ENCODE results near the gene RAI1.
A peak's percentile ranks its signal among the peaks of the same experiment; 100 is the strongest.
"Not testable (repeated sequence)": the region's sequence is repeated elsewhere in the genome, so short reads cannot be mapped to it uniquely, and the experiment has no call there.

The RAI1 gene

DNA sequence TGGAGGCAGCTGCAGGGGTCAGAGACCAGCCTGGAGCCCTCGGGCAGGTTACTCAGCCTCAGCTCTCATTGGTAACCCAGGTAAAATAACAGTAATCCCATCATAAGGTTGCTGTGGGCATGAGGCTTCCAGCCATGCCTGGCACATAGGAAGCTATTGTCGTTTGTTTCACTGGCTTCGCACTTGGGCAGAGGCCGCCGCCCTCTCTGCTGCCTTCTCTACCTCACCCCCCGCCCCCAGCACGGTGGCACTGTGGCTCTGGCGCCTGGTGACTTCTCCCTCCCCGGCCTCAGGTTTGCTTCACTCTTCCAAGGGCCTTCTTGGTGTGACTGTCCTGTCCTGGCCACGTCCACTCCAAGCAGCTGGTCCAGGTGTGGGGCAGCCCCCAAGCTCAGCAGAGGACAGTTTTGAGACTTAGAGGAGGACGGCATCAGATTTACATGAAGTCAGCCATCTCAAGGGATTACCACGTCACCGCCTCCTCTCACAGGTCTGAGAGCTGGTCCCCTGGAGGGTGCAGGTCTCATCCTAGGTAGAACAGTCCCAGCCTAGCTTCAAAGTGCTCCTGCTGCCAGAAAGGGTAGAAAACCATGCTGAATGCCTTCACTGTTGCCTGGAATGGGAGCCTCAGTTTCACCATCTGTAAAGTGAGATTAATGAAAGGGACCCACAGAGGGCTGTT lies 120.7 kb downstream of the RAI1 start:
- DNase-seq (ENCODE audit: low read depth), result no peak
- Histone ChIP-seq H3K4me3 (ENCODE audit: low read length) (no peak overlapping the region), H3K36me3 (ENCODE audit: control insufficient read depth, insufficient read depth, low read length, severe bottlenecking) (peaks cover 20% of the 10 kb centered on the region), H3K4me1 (ENCODE audit: control insufficient read depth, insufficient read depth, low read length) (no peaks in the 10 kb centered on the region), H3K9me3 (ENCODE audit: control insufficient read depth, low read length) (no peaks in the 10 kb centered on the region), H3K27me3 (replicated peaks; ENCODE audit: control insufficient read depth, insufficient read depth, low read length) (no peaks in the 10 kb centered on the region), H3K9ac (ENCODE audit: low read length) (no peak overlapping the region)

DNA sequence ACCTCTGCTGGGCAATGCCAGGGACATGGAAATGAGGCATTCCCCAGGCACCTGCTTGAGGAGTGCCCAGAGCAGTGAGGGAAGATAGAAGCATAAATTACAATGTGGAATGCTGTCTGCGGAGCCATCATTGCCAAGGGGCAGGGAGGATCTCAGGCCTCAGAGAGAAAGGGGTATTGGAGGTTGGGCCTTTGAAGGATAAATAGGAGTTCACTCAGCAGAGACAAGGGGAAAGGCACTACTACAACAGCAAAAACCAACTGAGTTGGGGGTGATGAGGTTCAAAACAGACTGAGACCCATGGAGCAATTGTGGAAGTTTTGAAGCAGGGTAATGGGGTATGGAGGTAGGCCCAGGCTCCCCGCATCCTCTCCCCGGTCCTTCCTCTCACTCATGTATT lies 122.7 kb downstream of the RAI1 start:
- Histone ChIP-seq H3K4me1 (ENCODE audit: control insufficient read depth, insufficient read depth, low read length) (no peaks in the 10 kb centered on the region), H3K4me3 (ENCODE audit: low read length) (no peak overlapping the region), H3K27me3 (replicated peaks; ENCODE audit: control insufficient read depth, insufficient read depth, low read length) (no peaks in the 10 kb centered on the region), H3K9me3 (ENCODE audit: control insufficient read depth, low read length) (no peaks in the 10 kb centered on the region), H3K36me3 (ENCODE audit: control insufficient read depth, insufficient read depth, low read length, severe bottlenecking) (peaks cover 20% of the 10 kb centered on the region), H3K9ac (ENCODE audit: low read length) (no peak overlapping the region)
- no peak for DNase-seq (ENCODE audit: low read depth)

- Histone ChIP-seq H3K27me3 (replicated peaks; ENCODE audit: control insufficient read depth, insufficient read depth, low read length) (no peaks in the 10 kb centered on the region), H3K36me3 (ENCODE audit: control insufficient read depth, insufficient read depth, low read length, severe bottlenecking) (peaks cover 20% of the 10 kb centered on the region)
- DNase-seq (ENCODE audit: low read depth), result no peak
Observed at GRCh38 chr17:17805575-17805974, 124.3 kb downstream of the RAI1 start.

GRCh38 chr17:17806035-17806434 lies 124.8 kb downstream of the RAI1 start:
- Histone ChIP-seq H3K27me3 (replicated peaks; ENCODE audit: control insufficient read depth, insufficient read depth, low read length) (no peaks in the 10 kb centered on the region), H3K9me3 (ENCODE audit: control insufficient read depth, low read length) (no peaks in the 10 kb centered on the region), H3K4me3 (ENCODE audit: low read length) (no peak overlapping the region), H3K4me1 (ENCODE audit: control insufficient read depth, insufficient read depth, low read length) (peaks cover 10% of the 10 kb centered on the region), H3K9ac (ENCODE audit: low read length) (no peak overlapping the region), H3K36me3 (ENCODE audit: control insufficient read depth, insufficient read depth, low read length, severe bottlenecking) (peaks cover 20% of the 10 kb centered on the region)
- DNase-seq (ENCODE audit: low read depth), result no peak

More at GRCh38 chr17:17805575-17805974, 124.3 kb downstream of the RAI1 start:
- no peaks in the 10 kb centered on the region for H3K9me3 ChIP-seq (ENCODE audit: control insufficient read depth, low read length)
- no peak overlapping the region for H3K4me3 ChIP-seq (ENCODE audit: low read length)
- H3K4me1 ChIP-seq (ENCODE audit: control insufficient read depth, insufficient read depth, low read length), result peaks cover 6% of the 10 kb centered on the region
- no peak overlapping the region for H3K9ac ChIP-seq (ENCODE audit: low read length)

DNA sequence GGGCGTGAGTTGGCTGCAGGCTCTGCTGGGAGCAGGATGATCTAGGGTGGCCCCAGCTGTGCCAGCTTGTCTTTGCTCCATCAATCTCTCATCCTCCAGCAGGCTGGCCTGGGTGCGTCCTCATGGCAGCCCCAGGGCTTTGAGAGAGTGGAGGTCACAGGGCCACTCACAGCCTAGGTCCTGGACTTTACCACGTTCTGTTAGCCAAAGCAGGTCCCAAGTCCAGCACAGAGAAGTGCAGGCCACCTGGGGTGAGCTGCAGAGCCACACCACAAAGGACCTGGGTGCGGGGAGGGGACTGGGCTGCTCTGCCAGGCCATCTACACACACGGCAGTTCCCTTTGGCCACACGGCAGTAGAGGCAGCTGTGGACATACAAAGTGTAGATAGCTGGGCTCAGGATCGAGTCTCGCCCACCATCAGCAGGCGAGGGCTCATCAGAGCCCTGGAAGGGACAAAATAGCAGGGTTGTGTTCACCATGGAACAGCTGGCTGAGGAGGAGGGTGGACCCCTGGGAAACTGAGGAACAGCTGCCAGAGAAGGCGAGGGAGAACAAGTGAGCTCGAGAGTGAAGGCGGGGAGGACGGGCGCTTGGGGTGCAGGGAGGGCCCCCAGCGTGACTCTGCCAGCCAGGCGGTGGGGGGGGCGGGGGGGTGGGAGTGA lies 125.5 kb downstream of the RAI1 start:
- Histone ChIP-seq H3K9ac (ENCODE audit: low read length) (no peak overlapping the region), H3K9me3 (ENCODE audit: control insufficient read depth, low read length) (no peaks in the 10 kb centered on the region), H3K36me3 (ENCODE audit: control insufficient read depth, insufficient read depth, low read length, severe bottlenecking) (peaks cover 21% of the 10 kb centered on the region), H3K4me1 (ENCODE audit: control insufficient read depth, insufficient read depth, low read length) (peaks cover 10% of the 10 kb centered on the region), H3K4me3 (ENCODE audit: low read length) (no peak overlapping the region), H3K27me3 (replicated peaks; ENCODE audit: control insufficient read depth, insufficient read depth, low read length) (no peaks in the 10 kb centered on the region)
- no peak for DNase-seq (ENCODE audit: low read depth)

DNA sequence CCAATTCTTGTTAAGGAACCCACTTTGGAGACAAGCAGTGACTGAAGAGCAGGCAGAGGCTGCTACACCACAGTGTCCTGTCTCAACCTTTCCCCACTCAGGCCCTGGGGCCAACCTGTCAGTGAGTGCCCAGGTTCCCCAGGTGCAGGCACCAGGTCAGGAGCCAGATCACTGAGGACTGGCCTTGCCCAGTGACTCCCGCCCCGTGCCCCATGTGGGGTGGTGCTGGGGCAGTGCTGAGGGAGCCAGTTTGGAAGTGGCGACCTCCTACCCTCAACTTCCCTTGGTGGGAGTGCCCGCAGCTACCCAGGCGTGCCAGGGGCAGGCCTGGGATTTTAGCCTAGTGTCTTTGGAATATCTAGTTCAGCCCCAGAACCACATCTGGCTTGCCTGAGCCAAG lies 126.2 kb downstream of the RAI1 start:
- peaks cover 27% of the 10 kb centered on the region for H3K36me3 ChIP-seq (ENCODE audit: control insufficient read depth, insufficient read depth, low read length, severe bottlenecking)
- no peaks in the 10 kb centered on the region for H3K9me3 ChIP-seq (ENCODE audit: control insufficient read depth, low read length)
- DNase-seq (ENCODE audit: low read depth), result no peak
- peaks cover 12% of the 10 kb centered on the region for H3K4me1 ChIP-seq (ENCODE audit: control insufficient read depth, insufficient read depth, low read length)
- no peaks in the 10 kb centered on the region for H3K27me3 ChIP-seq (replicated peaks; ENCODE audit: control insufficient read depth, insufficient read depth, low read length)
- no peak overlapping the region for H3K4me3 ChIP-seq (ENCODE audit: low read length)
- no peak overlapping the region for H3K9ac ChIP-seq (ENCODE audit: low read length)

DNA sequence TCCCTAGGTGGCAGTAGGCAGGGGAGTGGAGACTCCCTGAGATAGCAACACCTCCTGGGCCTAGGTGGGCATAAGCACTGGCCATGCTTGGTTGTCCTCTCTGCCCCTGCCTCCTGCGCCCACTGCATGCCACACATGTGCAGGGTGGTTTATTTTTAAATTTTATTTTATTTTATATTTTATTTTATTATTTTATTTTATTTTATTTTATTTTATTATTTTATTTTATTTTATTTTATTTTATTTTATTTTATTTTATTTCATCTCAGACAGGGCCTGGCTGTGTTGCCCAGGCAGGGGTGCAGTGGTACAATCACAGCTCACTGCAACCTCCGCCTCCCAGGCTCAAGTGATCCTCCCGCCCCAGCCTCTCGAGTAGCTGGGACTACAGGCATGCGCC lies 126.9 kb downstream of the RAI1 start:
- Histone ChIP-seq H3K4me1 (ENCODE audit: control insufficient read depth, insufficient read depth, low read length) (peaks cover 14% of the 10 kb centered on the region), H3K36me3 (ENCODE audit: control insufficient read depth, insufficient read depth, low read length, severe bottlenecking) (peaks cover 35% of the 10 kb centered on the region)
- not testable (repeated sequence) for H3K4me3 ChIP-seq (ENCODE audit: low read length); DNase-seq (ENCODE audit: low read depth); H3K9ac ChIP-seq (ENCODE audit: low read length); H3K9me3 ChIP-seq (ENCODE audit: control insufficient read depth, low read length); H3K27me3 ChIP-seq (replicated peaks; ENCODE audit: control insufficient read depth, insufficient read depth, low read length)

DNA sequence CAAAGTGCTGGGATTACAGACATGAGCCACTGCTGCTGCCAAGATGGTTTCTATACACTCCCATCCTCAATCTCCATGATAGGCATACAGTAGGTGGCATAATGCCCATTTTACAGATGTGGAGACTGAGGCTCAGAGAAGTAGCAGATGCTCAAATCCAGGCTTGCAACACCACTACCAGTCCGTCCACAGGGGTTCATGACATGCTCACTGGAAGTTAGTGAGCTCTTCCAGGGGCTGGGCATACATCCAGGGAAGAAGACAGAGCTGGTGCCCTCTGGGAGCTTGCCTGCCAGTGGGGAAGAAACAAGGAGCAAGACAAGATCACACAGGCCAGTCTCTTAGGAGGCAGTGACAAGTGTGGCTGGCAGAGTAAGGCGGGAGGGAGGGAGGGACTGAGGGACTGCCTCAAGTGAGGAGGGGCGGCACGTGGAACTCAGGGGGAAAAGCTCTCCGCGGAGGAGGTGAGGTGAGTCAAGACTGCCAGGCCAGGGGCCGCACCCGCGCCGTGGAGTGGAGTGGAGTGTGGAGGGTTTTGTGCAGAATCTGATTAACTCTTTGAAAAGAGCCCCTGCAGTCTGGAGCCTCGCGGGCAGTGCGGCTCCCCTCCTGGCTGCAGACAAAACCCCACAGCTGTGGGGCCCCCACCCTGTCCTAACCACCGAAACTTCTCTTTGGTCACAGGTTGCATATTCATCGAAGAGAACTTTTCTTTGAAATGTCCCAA lies 127.6 kb downstream of the RAI1 start:
- H3K9me3 ChIP-seq (ENCODE audit: control insufficient read depth, low read length), result no peaks in the 10 kb centered on the region
- H3K9ac ChIP-seq (ENCODE audit: low read length), result no peak overlapping the region
- peaks cover 14% of the 10 kb centered on the region for H3K4me1 ChIP-seq (ENCODE audit: control insufficient read depth, insufficient read depth, low read length)
- H3K27me3 ChIP-seq (replicated peaks; ENCODE audit: control insufficient read depth, insufficient read depth, low read length), result no peaks in the 10 kb centered on the region
- no peak for DNase-seq (ENCODE audit: low read depth)
- no peak overlapping the region for H3K4me3 ChIP-seq (ENCODE audit: low read length)
- H3K36me3 ChIP-seq (ENCODE audit: control insufficient read depth, insufficient read depth, low read length, severe bottlenecking), result peaks cover 41% of the 10 kb centered on the region

- H3K4me1 ChIP-seq (ENCODE audit: control insufficient read depth, insufficient read depth, low read length), result peaks cover 14% of the 10 kb centered on the region
- peaks cover 41% of the 10 kb centered on the region for H3K36me3 ChIP-seq (ENCODE audit: control insufficient read depth, insufficient read depth, low read length, severe bottlenecking)
- no peak for DNase-seq (ENCODE audit: low read depth)
- H3K9me3 ChIP-seq (ENCODE audit: control insufficient read depth, low read length), result no peaks in the 10 kb centered on the region
- H3K27me3 ChIP-seq (replicated peaks; ENCODE audit: control insufficient read depth, insufficient read depth, low read length), result no peaks in the 10 kb centered on the region
- H3K4me3 ChIP-seq (ENCODE audit: low read length), result no peak overlapping the region
- H3K9ac ChIP-seq (ENCODE audit: low read length), result peak overlapping the region; percentile 68
Observed at GRCh38 chr17:17809531-17810083, 128.3 kb downstream of the RAI1 start.

DNA sequence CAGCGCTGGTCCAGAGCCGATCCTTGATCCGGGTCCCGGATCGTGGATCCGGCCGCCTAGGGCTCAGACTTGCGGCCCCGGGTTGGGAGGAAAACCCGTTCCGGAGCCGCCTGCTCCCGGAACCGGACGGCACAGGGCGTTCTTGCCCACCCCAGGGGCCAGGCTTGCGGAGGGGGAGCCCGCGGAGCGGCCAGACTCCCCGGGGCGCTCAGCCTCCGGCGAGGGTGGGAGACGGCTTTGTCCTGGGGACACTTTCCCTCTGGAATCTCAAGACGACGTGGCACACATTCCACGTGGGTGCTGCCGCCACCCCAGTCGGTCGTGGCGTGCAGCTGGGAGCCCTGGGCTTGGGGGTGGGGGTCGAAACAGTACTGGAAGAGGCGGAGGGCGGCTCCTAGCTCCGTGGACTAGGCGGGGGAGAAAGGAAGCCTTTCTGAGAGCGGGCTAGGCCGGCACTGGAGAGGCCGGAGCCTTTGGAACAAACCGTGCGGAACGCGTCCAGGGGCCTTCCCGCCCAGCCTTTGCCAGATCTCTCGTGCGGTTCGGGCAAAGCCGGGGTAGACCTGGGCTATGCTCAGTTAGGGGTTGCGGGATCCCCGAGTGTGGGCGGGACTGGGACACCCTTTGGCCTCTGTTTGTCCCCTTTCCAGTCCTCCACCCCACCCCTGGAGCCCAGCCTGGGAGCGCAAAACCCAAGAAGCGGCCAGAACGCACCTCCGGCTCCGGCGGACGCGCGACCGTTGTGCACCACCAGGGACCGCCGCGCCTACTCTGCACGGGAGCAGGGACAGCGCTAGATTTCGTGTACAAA lies 129.0 kb downstream of the RAI1 start:
- H3K36me3 ChIP-seq (ENCODE audit: control insufficient read depth, insufficient read depth, low read length, severe bottlenecking), result peaks cover 46% of the 10 kb centered on the region
- H3K4me1 ChIP-seq (ENCODE audit: control insufficient read depth, insufficient read depth, low read length), result peaks cover 15% of the 10 kb centered on the region
- no peaks in the 10 kb centered on the region for H3K9me3 ChIP-seq (ENCODE audit: control insufficient read depth, low read length)
- H3K9ac ChIP-seq (ENCODE audit: low read length), result peak overlapping the region; percentile 68
- H3K4me3 ChIP-seq (ENCODE audit: low read length), result peak overlapping the region; percentile 65
- no peaks in the 10 kb centered on the region for H3K27me3 ChIP-seq (replicated peaks; ENCODE audit: control insufficient read depth, insufficient read depth, low read length)
- DNase-seq (ENCODE audit: low read depth), result no peak

- Histone ChIP-seq H3K9ac (ENCODE audit: low read length) (peak overlapping the region; percentile 68), H3K4me3 (ENCODE audit: low read length) (peak overlapping the region; percentile 23), H3K36me3 (ENCODE audit: control insufficient read depth, insufficient read depth, low read length, severe bottlenecking) (peaks cover 46% of the 10 kb centered on the region), H3K27me3 (replicated peaks; ENCODE audit: control insufficient read depth, insufficient read depth, low read length) (no peaks in the 10 kb centered on the region), H3K4me1 (ENCODE audit: control insufficient read depth, insufficient read depth, low read length) (peaks cover 19% of the 10 kb centered on the region), H3K9me3 (ENCODE audit: control insufficient read depth, low read length) (no peaks in the 10 kb centered on the region)
- DNase-seq (ENCODE audit: low read depth), result no peak
Observed at GRCh38 chr17:17810895-17811248, 129.6 kb downstream of the RAI1 start.
